NCI-H1105 (cell line): Measurements from ENCODE around the gene BRIP1.
"Not testable (repeated sequence)": the region's sequence is repeated elsewhere in the genome, so short reads cannot be mapped to it uniquely, and the experiment has no call there.

Experiments
- DNase-seq: peaks from one replicate; lab custom pipeline; 2025; lab: John Stamatoyannopoulos, UW

BRIP1 gene

GRCh38 chr17:61862975-61863800, at the start of gene BRIP1:
TSS of gene BRIP1 (minus strand) at chr17:61863528. CDS start at chr17:61861539, 1,989 bp downstream.
- DNase-seq, result peak; percentile 95

GRCh38 chr17:61908292-61909037, 45.1 kb upstream of the BRIP1 start:
- DNase-seq, result no peak

GRCh38 chr17:61907361-61907760, 44.0 kb upstream of the BRIP1 start:
- no peak for DNase-seq

GRCh38 chr17:61904094-61904710, 40.9 kb upstream of the BRIP1 start:
- DNase-seq, result no peak

- no peak for DNase-seq
Observed at GRCh38 chr17:61903251-61903650, 39.9 kb upstream of the BRIP1 start.

GRCh38 chr17:61897548-61898180, 34.3 kb upstream of the BRIP1 start:
- DNase-seq, result no peak

- no peak for DNase-seq
Observed at GRCh38 chr17:61895391-61895790, 32.1 kb upstream of the BRIP1 start.

- DNase-seq, result not testable (repeated sequence)
Observed at GRCh38 chr17:61894310-61894709, 31.0 kb upstream of the BRIP1 start.

- DNase-seq, result not testable (repeated sequence)
Observed at GRCh38 chr17:61887733-61888132, 24.4 kb upstream of the BRIP1 start.

GRCh38 chr17:61885865-61886264, 22.5 kb upstream of the BRIP1 start:
- DNase-seq, result not testable (repeated sequence)

- DNase-seq, result no peak
Observed at GRCh38 chr17:61884864-61885263, 21.5 kb upstream of the BRIP1 start.

GRCh38 chr17:61880589-61881102, 17.3 kb upstream of the BRIP1 start:
- no peak for DNase-seq

- DNase-seq, result no peak
Observed at GRCh38 chr17:61878984-61879612, 15.8 kb upstream of the BRIP1 start.

GRCh38 chr17:61878520-61878919, 15.2 kb upstream of the BRIP1 start:
- no peak for DNase-seq

- no peak for DNase-seq
Observed at GRCh38 chr17:61877837-61878236, 14.5 kb upstream of the BRIP1 start.

GRCh38 chr17:61875804-61876203, 12.5 kb upstream of the BRIP1 start:
- no peak for DNase-seq

- no peak for DNase-seq
Observed at GRCh38 chr17:61875285-61875684, 12.0 kb upstream of the BRIP1 start.

- DNase-seq, result no peak
Observed at GRCh38 chr17:61874075-61874474, 10.7 kb upstream of the BRIP1 start.

GRCh38 chr17:61872099-61872498, 8.8 kb upstream of the BRIP1 start:
- no peak for DNase-seq

GRCh38 chr17:61869138-61869537, 5.8 kb upstream of the BRIP1 start:
- DNase-seq, result no peak

GRCh38 chr17:61868074-61868473, 4.7 kb upstream of the BRIP1 start:
- DNase-seq, result no peak

- DNase-seq, result no peak
Observed at GRCh38 chr17:61867033-61867432, 3.7 kb upstream of the BRIP1 start.
